Progenitor cell of endocrine pancreas (in vitro differentiated cells): Measurements from ENCODE around the gene DCBLD2. TPM values are rescaled to one million over a fixed set of nuclear protein-coding genes. Genes with fewer than 3 reads are reported as not detected.

Source experiments
- DNase-seq: peaks from one replicate; pipeline ENCODE4 v3.0.0; 2021; ENCODE audit warnings: low spot score; ENCODE audit not compliant: unreplicated experiment
- H3K27ac Mint-ChIP-seq: 2 replicates; pipeline ENCODE4 v1.8.0; 2021; ENCODE audit warnings: mild to moderate bottlenecking, moderate library complexity, mixed read lengths
- H3K27me3 Mint-ChIP-seq: 2 replicates; pipeline ENCODE4 v1.8.0; 2021; ENCODE audit warnings: mixed read lengths
- H3K36me3 Mint-ChIP-seq: 2 replicates; pipeline ENCODE4 v1.8.0; 2022; ENCODE audit warnings: mixed read lengths; ENCODE audit not compliant: insufficient read depth
- H3K4me1 Mint-ChIP-seq: 2 replicates; pipeline ENCODE4 v1.8.0; 2021; ENCODE audit warnings: low read depth, mixed read lengths
- H3K4me3 Mint-ChIP-seq: 2 replicates; pipeline ENCODE4 v1.8.0; 2021; ENCODE audit warnings: low read depth, mild to moderate bottlenecking, moderate library complexity, mixed read lengths
- H3K9me3 Mint-ChIP-seq: 2 replicates; pipeline ENCODE4 v1.8.0; 2021; ENCODE audit warnings: low read depth, mixed read lengths
- CTCF ChIP-seq: fragments of 200-600 bp; sonication (generic); IDR thresholded peaks from one replicate; pipeline ENCODE4 v1.5.0; 2021; ENCODE audit warnings: antibody characterized with exemption, mild to moderate bottlenecking; ENCODE audit not compliant: unreplicated experiment
- long read RNA-seq: library from polyadenylated mRNA; unstranded; transcript quantifications from one replicate; pipeline ENCODE4 v2.0.0, GENCODE V29; 2020
- total RNA-seq: library from RNA; stranded (reverse); gene quantifications from 2 replicates; pipeline ENCODE4 v1.2.1, GENCODE V29; 2021

Gene DCBLD2
- total RNA-seq = 85.5 and 86.8 TPM in 2 replicates
- long read RNA-seq, partial matches to known transcripts = 3 of 24 reads
- long read RNA-seq, other reads (novel, unspliced or antisense) = 20 of 24 reads

- peak within 1 kb of the TSS; percentile 98 for H3K27ac Mint-ChIP-seq
- H3K27me3 Mint-ChIP-seq = no peaks in the 10 kb centered on the region
- peak; percentile 97 for DNase-seq
- peaks cover 24% of the 10 kb centered on the region for H3K4me1 Mint-ChIP-seq
- no peak for TF ChIP-seq CTCF
- no peaks in the 10 kb centered on the region for H3K9me3 Mint-ChIP-seq
- H3K4me3 Mint-ChIP-seq = peak within 1 kb of the TSS; percentile 97
- H3K36me3 Mint-ChIP-seq = peaks cover 2% of the 10 kb centered on the region
Observed at GRCh38 chr3:98901392-98902350, at the start of gene DCBLD2. Gene DCBLD2, minus strand, starts transcription at chr3:98901695. Its CDS starts 369 bp downstream, at chr3:98901326.

- Mint-ChIP-seq H3K27ac (no peak overlapping the region), H3K4me1 (no peaks in the 10 kb centered on the region), H3K9me3 (peaks cover 2% of the 10 kb centered on the region), H3K4me3 (no peak overlapping the region), H3K36me3 (no peaks in the 10 kb centered on the region), H3K27me3 (no peaks in the 10 kb centered on the region)
- DNase-seq = no peak
- TF ChIP-seq CTCF = no peak
Observed at GRCh38 chr3:98945666-98946065, 44.2 kb upstream of the DCBLD2 start.

- Mint-ChIP-seq H3K4me3 (no peak overlapping the region), H3K4me1 (no peaks in the 10 kb centered on the region), H3K27ac (no peak overlapping the region), H3K36me3 (no peaks in the 10 kb centered on the region), H3K27me3 (no peaks in the 10 kb centered on the region), H3K9me3 (peaks cover 2% of the 10 kb centered on the region)
- TF ChIP-seq CTCF = no peak
- no peak for DNase-seq
Observed at GRCh38 chr3:98945101-98945524, 43.6 kb upstream of the DCBLD2 start.

GRCh38 chr3:98930413-98930812 is 28.9 kb upstream of the DCBLD2 start:
- DNase-seq = no peak
- Mint-ChIP-seq H3K4me3 (no peak overlapping the region), H3K4me1 (peaks cover 2% of the 10 kb centered on the region), H3K36me3 (peaks cover 2% of the 10 kb centered on the region), H3K27me3 (no peaks in the 10 kb centered on the region), H3K27ac (no peak overlapping the region), H3K9me3 (peaks cover 19% of the 10 kb centered on the region)
- TF ChIP-seq CTCF = no peak

GRCh38 chr3:98921957-98922356 is 20.5 kb upstream of the DCBLD2 start:
- H3K4me3 Mint-ChIP-seq = no peak overlapping the region
- DNase-seq = no peak
- H3K9me3 Mint-ChIP-seq = no peaks in the 10 kb centered on the region
- H3K4me1 Mint-ChIP-seq = peaks cover 2% of the 10 kb centered on the region
- no peaks in the 10 kb centered on the region for H3K27me3 Mint-ChIP-seq
- no peak for TF ChIP-seq CTCF
- H3K27ac Mint-ChIP-seq = no peak overlapping the region
- no peaks in the 10 kb centered on the region for H3K36me3 Mint-ChIP-seq
